HepG2 (cell line): ENCODE data around the gene EVPLL. TPM values are rescaled to one million over a fixed set of nuclear protein-coding genes. Genes with fewer than 3 reads are reported as not detected.

Experiments
- ATAC-seq: fragments of 200-7000 bp; cut with Tn5 transposase; 3 replicates; pipeline ENCODE4 v1.9.1; 2020; ENCODE audit warnings: mild to moderate bottlenecking, moderate library complexity
- Bru-seq: library from RNA; stranded (reverse); fragments of 400-500 nt; gene quantifications from one replicate; lab custom pipeline; 2021; lab: Mats Ljungman, UMichigan
- BruChase-seq, 2 experiments: library from RNA; stranded (reverse); fragments of 400-500 nt; gene quantifications; one replicate each; lab custom pipeline; 2021; lab: Mats Ljungman, UMichigan
- BruUV-seq: library from RNA; stranded (reverse); fragments of 400-500 nt; replicated peaks from 2 replicates; lab custom pipeline; 2021; lab: Mats Ljungman, UMichigan
- CTCF ChIA-PET: fragments of 300-600 bp; formaldehyde crosslinking; extraction: SDS; loops from one replicate; lab custom pipeline; 2021; ENCODE audit warnings: low total read pairs, inconsistent platforms, low intra/inter-chr PET ratio; lab: Yijun Ruan, JAX
- POLR2A ChIA-PET: fragments of 350-600 bp; sonication (Branson Sonifier 250); formaldehyde crosslinking; loops from one replicate; lab custom pipeline; 2020; ENCODE audit warnings: antibody characterized with exemption, inconsistent platforms; lab: Yijun Ruan, JAX
- DNase-seq: peaks from one replicate; pipeline ENCODE4 v3.0.0-alpha.2; 2015; ENCODE audit warnings: low spot score
- FAIRE-seq: peaks from 3 replicates; lab custom pipeline; 2011; peaks lifted over from hg19 to GRCh38; lab: Jason Lieb, UNC
- H2AFZ ChIP-seq: one replicate; pipeline ENCODE4 v1.6.1; 2011; ENCODE audit warnings: low read length, inconsistent platforms
- H3K27ac ChIP-seq: fragments of 300-600 bp; 3 replicates; pipeline ENCODE4 v1.8.0; 2011; ENCODE audit warnings: mixed run types, mild to moderate bottlenecking, mixed read lengths, low read length, inconsistent platforms; ENCODE audit not compliant: insufficient read depth; ENCODE audit errors: extremely low read length
- H3K27me3 ChIP-seq, 2 experiments: fragments of 200-600 bp in 1 of 2; 2 replicates in 1 of 2; 3 replicates in 1 of 2; pipeline versions ENCODE4 v1.6.0 to v1.8.0; 2011; ENCODE audit warnings: low read length in 2 of 2, mild to moderate bottlenecking in 2 of 2, moderate library complexity in 2 of 2, inconsistent platforms in 1 of 2; ENCODE audit not compliant: insufficient read depth in 2 of 2, control insufficient read depth in 1 of 2
- H3K36me3 ChIP-seq, 2 experiments: fragments of 200-600 bp in 1 of 2; replicated peaks in 1 of 2; 2 replicates in 1 of 2; 3 replicates in 1 of 2; pipeline versions ENCODE4 v1.5.1 to v1.8.0; 2011; ENCODE audit warnings: low read length in 2 of 2, inconsistent platforms in 1 of 2; ENCODE audit not compliant: insufficient read depth in 2 of 2, control insufficient read depth in 1 of 2
- H3K4me1 ChIP-seq: 2 replicates; pipeline ENCODE4 v1.5.1; 2012; ENCODE audit warnings: low read length, inconsistent platforms; ENCODE audit not compliant: insufficient read depth
- H3K4me2 ChIP-seq: 2 replicates; pipeline ENCODE4 v1.6.0; 2011; ENCODE audit warnings: low read depth, low read length, inconsistent platforms
- H3K4me3 ChIP-seq, 3 experiments: fragments of 200-600 bp in 1 of 3; sonication (generic), shearing (Covaris generic) in 1 of 3; replicated peaks in 1 of 3; 2 replicates each; pipeline ENCODE4 v1.5.1; 2011 to 2016; ENCODE audit warnings: low read length in 3 of 3, inconsistent platforms in 2 of 3, low read depth in 2 of 3, mild to moderate bottlenecking in 2 of 3, control low read depth in 1 of 3, mixed read lengths in 1 of 3; ENCODE audit not compliant: insufficient read depth in 1 of 3
- H3K79me2 ChIP-seq: one replicate; pipeline ENCODE4 v1.6.1; 2011; ENCODE audit warnings: low read length, inconsistent platforms; ENCODE audit not compliant: insufficient read depth
- H3K9ac ChIP-seq: 2 replicates; pipeline ENCODE4 v1.6.0; 2011; ENCODE audit warnings: mild to moderate bottlenecking, low read depth, low read length, inconsistent platforms; ENCODE audit not compliant: insufficient read depth
- H3K9me3 ChIP-seq: 2 replicates; pipeline ENCODE4 v1.5.1; 2012; ENCODE audit warnings: mild to moderate bottlenecking, low read length
- H4K20me1 ChIP-seq: 2 replicates; pipeline ENCODE4 v1.6.0; 2011; ENCODE audit warnings: inconsistent platforms, mild to moderate bottlenecking, low read length, moderate library complexity; ENCODE audit not compliant: insufficient read depth
- DNMT1 ChIP-seq: sonication (generic); formaldehyde crosslinking; IDR thresholded peaks from 2 replicates; pipeline ENCODE4 v1.5.1; 2020; ENCODE audit warnings: mild to moderate bottlenecking, missing genetic modification reagents
- HIC2 ChIP-seq: sonication (generic); formaldehyde crosslinking; IDR thresholded peaks from 2 replicates; pipeline ENCODE4 v1.9.0; 2022; ENCODE audit warnings: low read depth, missing genetic modification reagents
- HNRNPL ChIP-seq: fragments of 200-400 bp; formaldehyde crosslinking; IDR thresholded peaks from 2 replicates; pipeline ENCODE4 v1.6.1; 2017; ENCODE audit warnings: mild to moderate bottlenecking, low read depth, low read length
- PATZ1 ChIP-seq: sonication (generic); formaldehyde crosslinking; IDR thresholded peaks from 2 replicates; pipeline ENCODE4 v1.4.0; 2020; ENCODE audit warnings: missing genetic modification reagents
- TEAD3 ChIP-seq: optimal IDR thresholded peaks from 2 replicates; pipeline ENCODE3; 2016; ENCODE audit warnings: borderline replicate concordance
- TEF ChIP-seq: sonication (generic); formaldehyde crosslinking; IDR thresholded peaks from 2 replicates; pipeline ENCODE4 v1.5.0; 2020; ENCODE audit warnings: missing genetic modification reagents
- ZFX ChIP-seq: sonication (generic); formaldehyde crosslinking; IDR thresholded peaks from 2 replicates; pipeline ENCODE4 v1.4.0; 2020; ENCODE audit warnings: mild to moderate bottlenecking, low read depth, missing genetic modification reagents, moderate library complexity
- ZNF280D ChIP-seq: sonication (generic); formaldehyde crosslinking; IDR thresholded peaks from 2 replicates; pipeline ENCODE4 v1.5.1; 2020; ENCODE audit warnings: mild to moderate bottlenecking, missing genetic modification reagents
- ZNF562 ChIP-seq: sonication (generic); formaldehyde crosslinking; IDR thresholded peaks from 2 replicates; pipeline ENCODE4 v1.8.0; 2022; ENCODE audit warnings: missing genetic modification reagents, borderline replicate concordance
- WGBS: methylation state at CpG from one replicate; pipeline ENCODE4 v1.1.6; 2017; ENCODE audit warnings: low lambda C conversion rate; 5-methylcytosine and 5-hydroxymethylcytosine counted together
- in situ Hi-C: cut with HindIII; loops from 2 replicates; pipeline ENCODE4 v1.10.0; 2017; ENCODE audit warnings: low pct_unique_long_range_greater_than_20kb; ENCODE audit not compliant: extremely low pct_ligation_motif_present
- intact Hi-C: fragments of 100-400 bp; cut with micrococcal nuclease; formaldehyde crosslinking; loops from one replicate; pipeline ENCODE4 v1.10.0; 2022; ENCODE audit not compliant: unreplicated experiment
- long read RNA-seq, 2 experiments: library from RNA in 1 of 2; library from polyadenylated mRNA in 1 of 2; stranded (forward) in 1 of 2; unstranded in 1 of 2; transcript quantifications; one replicate each; pipeline ENCODE4 v2.0.0, GENCODE V29; 2019 to 2022
- polyA minus RNA-seq, 3 experiments: library from RNA; depleted of rRNA, polyadenylated mRNA; stranded (reverse); fragments of >200 nt; gene quantifications; 2 replicates each; pipeline ENCODE4 v1.2.3, GENCODE V29; 2011; ENCODE audit warnings: low replicate concordance in 1 of 3
- polyA plus RNA-seq, 8 experiments: library from polyadenylated mRNA; depleted of rRNA in 3 of 8; stranded (reverse) in 7 of 8; unstranded in 1 of 8; fragments of >200 nt; fragmentation: Illumina TruSeq in 4 of 8; extraction: Trizol in 4 of 8; gene quantifications; 2 replicates each; pipeline versions ENCODE4 v1.2.1 to v1.2.3, GENCODE V29; 2011 to 2016; ENCODE audit warnings: low read depth in 4 of 8, missing spikeins in 1 of 8, mixed read lengths in 1 of 8; ENCODE audit not compliant: insufficient read depth in 1 of 8
- total RNA-seq, 5 experiments: library from RNA; depleted of rRNA; stranded (reverse); fragments of >200 nt; fragmentation: Illumina TruSeq; extraction: Trizol; gene quantifications; 2 replicates each; pipeline ENCODE4 v1.2.3, GENCODE V29; 2016; ENCODE audit warnings: low read depth in 1 of 5

The EVPLL gene
- total RNA-seq (2016; rRNA removed; fragmentation: Illumina TruSeq; extraction: Trizol), result 0.07 TPM in 1 of 2 replicates, not detected in the other
- total RNA-seq (2016; cell fraction: cytosol; rRNA removed; fragmentation: Illumina TruSeq; extraction: Trizol; ENCODE audit: low read depth), result not detected in 2 replicates
- total RNA-seq (2016; cell fraction: insoluble cytoplasmic fraction; rRNA removed; fragmentation: Illumina TruSeq; extraction: Trizol), result 0.11 TPM in 1 of 2 replicates, not detected in the other
- total RNA-seq (2016; cell fraction: membrane; rRNA removed; fragmentation: Illumina TruSeq; extraction: Trizol), result not detected in 2 replicates
- not detected in 2 replicates for total RNA-seq (2016; cell fraction: nucleus; rRNA removed; fragmentation: Illumina TruSeq; extraction: Trizol)
- polyA plus RNA-seq (2011; rRNA removed), result 0.05 TPM in 1 of 2 replicates, not detected in the other
- 0.03 and 0.05 TPM in 2 replicates for polyA plus RNA-seq (2011; cell fraction: cytosol; rRNA removed)
- polyA plus RNA-seq (2011; cell fraction: nucleus; rRNA removed), result 0.14 and 0.61 TPM in 2 replicates
- not detected in 2 replicates for polyA plus RNA-seq (2012)
- polyA plus RNA-seq (2016; cell fraction: cytosol; fragmentation: Illumina TruSeq; extraction: Trizol; ENCODE audit: low read depth), result 0.08 TPM in 1 of 2 replicates, not detected in the other
- polyA plus RNA-seq (2016; cell fraction: insoluble cytoplasmic fraction; fragmentation: Illumina TruSeq; extraction: Trizol; ENCODE audit: low read depth), result not detected in 2 replicates
- not detected in 2 replicates for polyA plus RNA-seq (2016; cell fraction: membrane; fragmentation: Illumina TruSeq; extraction: Trizol; ENCODE audit: low read depth)
- 0.29 TPM in 1 of 2 replicates, not detected in the other for polyA plus RNA-seq (2016; cell fraction: nucleus; fragmentation: Illumina TruSeq; extraction: Trizol; ENCODE audit: insufficient read depth, low read depth)
- polyA minus RNA-seq (2011; rRNA and poly(A)+ RNA removed; ENCODE audit: low replicate concordance), result 1.4 TPM in 1 of 2 replicates, not detected in the other
- not detected in 2 replicates for polyA minus RNA-seq (2011; cell fraction: cytosol; rRNA and poly(A)+ RNA removed)
- not detected in 2 replicates for polyA minus RNA-seq (2011; cell fraction: nucleus; rRNA and poly(A)+ RNA removed)
- percentile 11 among the genes with signal in this experiment for Bru-seq, nascent RNA
- not detected for BruChase-seq, experiment 1, labeled RNA remaining after a 6-hour chase
- percentile 7 among the genes with signal in this experiment for BruChase-seq, experiment 2, labeled RNA remaining after a 2-hour chase
- long read RNA-seq, experiment 1, result 0 reads
- long read RNA-seq, experiment 2, result 0 reads

DNA sequence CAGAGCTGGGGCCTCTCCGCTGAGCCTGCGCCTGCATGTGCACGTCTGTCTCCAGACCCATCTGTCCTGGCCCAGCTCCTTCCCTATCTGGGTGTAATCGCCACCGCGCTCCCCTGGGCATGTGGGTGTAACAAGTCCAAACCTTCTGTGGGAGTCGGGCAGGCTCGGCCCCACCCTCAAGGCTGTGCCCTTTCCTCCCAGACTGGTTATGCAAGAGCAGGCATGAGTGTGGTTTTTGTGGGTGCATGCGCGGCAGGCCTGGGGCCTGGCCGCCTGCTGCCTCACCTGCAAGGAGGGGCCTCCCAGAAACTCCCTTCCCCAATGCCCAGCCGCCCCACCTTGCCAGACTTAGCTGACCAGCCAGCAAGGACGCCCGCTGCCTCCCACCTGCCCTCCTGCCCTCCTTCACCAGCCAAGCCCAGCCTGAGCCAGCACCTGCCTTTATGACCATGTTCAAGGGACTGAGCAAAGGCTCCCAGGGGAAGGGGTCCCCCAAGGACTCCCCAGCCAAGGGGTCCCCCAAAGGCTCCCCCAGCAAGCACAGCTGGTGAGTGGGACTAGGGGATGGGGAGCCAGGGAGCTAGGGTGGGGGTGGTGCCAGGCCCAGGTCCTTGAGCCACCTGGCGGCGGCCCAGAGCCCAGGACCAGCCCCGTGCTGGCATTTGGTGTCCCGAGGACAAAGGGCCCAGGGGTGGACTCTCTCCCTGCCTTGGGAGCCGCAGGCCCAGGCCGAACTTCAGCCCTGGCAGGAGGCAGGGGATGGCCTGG is at the start of gene EVPLL:
TSS of gene EVPLL (plus strand) at position 342 of the 768 bp plus-strand sequence. CDS start 3,160 bp downstream, outside the sequence.
- peaks cover 6% of the 10 kb centered on the region for H3K9me3 ChIP-seq
- 0% methylated on average over 1 of the region's 20 CpGs for WGBS
- ChIA-PET POLR2A (interaction anchor here (2.0 kb wide), 1 partner anchor 15 kb away, joined by 5 read pairs; the partner anchor contains the start of gene SHMT1), CTCF (interaction anchor here (1.6 kb wide), 1 partner anchor 129 kb away, joined by 3 read pairs; no protein-coding TSS in a partner anchor)
- H4K20me1 ChIP-seq, result no peaks in the 10 kb centered on the region
- peak within 1 kb of the TSS in 2 of 3 experiments; percentile 23 to 61; a peak in 4 of 6 replicates for H3K4me3 ChIP-seq
- H3K4me2 ChIP-seq, result peak within 1 kb of the TSS; percentile 78
- no TSS peak for BruUV-seq
- DNase-seq (no peak), FAIRE-seq (peak; percentile 37), ATAC-seq (peak; percentile 77)
- H3K79me2 ChIP-seq, result no peaks in the 10 kb centered on the region
- in situ Hi-C loops, result no loop called here
- peaks cover 17% of the 10 kb centered on the region for H3K4me1 ChIP-seq
- H3K27me3 ChIP-seq, result peaks cover 0 to 4% of the 10 kb centered on the region in 2 experiments; a peak in 3 of 5 replicates
- no peak within 1 kb of the TSS for H3K9ac ChIP-seq
- intact Hi-C loops, result no loop called here
- peak within 1 kb of the TSS; percentile 50 for H2AFZ ChIP-seq
- no peak within 1 kb of the TSS for H3K27ac ChIP-seq
- H3K36me3 ChIP-seq, result no peaks in the 10 kb centered on the region
- no peak for TF ChIP-seq DNMT1 (CRISPR knock-in tag)
- TF ChIP-seq HNRNPL, result peak; percentile 71
- no peak for TF ChIP-seq ZNF562
- TF ChIP-seq ZFX (CRISPR knock-in tag), result peak; percentile 50
- TF ChIP-seq ZNF280D (CRISPR knock-in tag), result no peak
- peak; percentile 16 for TF ChIP-seq TEAD3
- peak; percentile 69; the same call in 1 of the 2 replicates for TF ChIP-seq TEF (CRISPR knock-in tag)
- peak; percentile 69 for TF ChIP-seq PATZ1 (CRISPR knock-in tag)
- TF ChIP-seq HIC2 (CRISPR knock-in tag), result peak; percentile 72
